ENCODE measurements around the gene NKTR.

Gene NKTR

DNA sequence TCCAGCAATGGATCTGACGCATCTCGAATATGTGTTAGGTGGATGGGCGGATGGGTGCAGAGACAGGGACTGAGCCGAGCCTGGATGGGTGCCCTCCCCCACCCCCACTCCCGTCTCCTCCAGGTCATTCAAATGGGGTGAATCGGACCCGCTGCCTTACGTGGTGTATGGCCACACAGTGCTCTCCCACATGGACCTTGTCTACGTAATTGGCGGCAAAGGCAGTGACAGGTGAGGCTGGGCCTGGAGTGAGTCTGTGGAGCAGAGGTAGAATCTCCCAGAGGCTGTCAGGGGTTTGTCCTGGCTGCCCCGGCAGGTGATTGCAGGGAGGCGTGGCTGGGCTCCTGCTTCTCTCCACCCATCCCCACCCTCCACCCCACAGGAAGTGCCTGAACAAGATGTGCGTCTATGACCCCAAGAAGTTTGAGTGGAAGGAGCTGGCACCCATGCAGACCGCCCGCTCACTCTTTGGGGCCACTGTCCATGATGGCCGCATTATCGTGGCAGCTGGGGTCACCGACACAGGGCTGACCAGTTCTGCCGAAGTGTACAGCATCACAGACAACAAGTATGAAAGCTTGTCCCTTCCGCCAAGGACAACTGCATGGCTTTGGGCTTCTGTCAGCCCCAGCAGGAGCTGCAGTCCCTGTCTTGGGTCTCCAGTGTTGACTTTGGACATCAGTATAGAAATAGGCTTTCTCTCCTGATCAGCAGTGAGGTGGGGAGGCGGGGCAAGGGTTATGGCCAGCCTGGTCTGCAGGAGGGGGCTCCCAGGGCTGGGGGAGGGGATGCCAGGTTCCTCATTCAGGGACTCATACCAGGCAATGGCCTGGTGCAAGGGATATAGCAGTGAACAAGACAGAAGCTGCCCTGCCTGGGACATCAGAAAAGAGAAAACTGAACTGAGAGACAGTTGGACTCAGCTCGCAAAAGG lies 88.3 kb downstream of the NKTR start:
- no peak for TF ChIP-seq POLR2A (IDR thresholded peaks at IDR 0.05; ENCODE audit: extremely low read depth, insufficient read length)
- TF ChIP-seq MYC (IDR thresholded peaks at IDR 0.05; ENCODE audit: low read depth, low read length): no peak
- no peak for TF ChIP-seq MAX (IDR thresholded peaks at IDR 0.05; ENCODE audit: low read depth, low read length)
- TF ChIP-seq, protein P1, sequence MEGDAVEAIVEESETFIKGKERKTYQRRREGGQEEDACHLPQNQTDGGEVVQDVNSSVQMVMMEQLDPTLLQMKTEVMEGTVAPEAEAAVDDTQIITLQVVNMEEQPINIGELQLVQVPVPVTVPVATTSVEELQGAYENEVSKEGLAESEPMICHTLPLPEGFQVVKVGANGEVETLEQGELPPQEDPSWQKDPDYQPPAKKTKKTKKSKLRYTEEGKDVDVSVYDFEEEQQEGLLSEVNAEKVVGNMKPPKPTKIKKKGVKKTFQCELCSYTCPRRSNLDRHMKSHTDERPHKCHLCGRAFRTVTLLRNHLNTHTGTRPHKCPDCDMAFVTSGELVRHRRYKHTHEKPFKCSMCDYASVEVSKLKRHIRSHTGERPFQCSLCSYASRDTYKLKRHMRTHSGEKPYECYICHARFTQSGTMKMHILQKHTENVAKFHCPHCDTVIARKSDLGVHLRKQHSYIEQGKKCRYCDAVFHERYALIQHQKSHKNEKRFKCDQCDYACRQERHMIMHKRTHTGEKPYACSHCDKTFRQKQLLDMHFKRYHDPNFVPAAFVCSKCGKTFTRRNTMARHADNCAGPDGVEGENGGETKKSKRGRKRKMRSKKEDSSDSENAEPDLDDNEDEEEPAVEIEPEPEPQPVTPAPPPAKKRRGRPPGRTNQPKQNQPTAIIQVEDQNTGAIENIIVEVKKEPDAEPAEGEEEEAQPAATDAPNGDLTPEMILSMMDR (IDR thresholded peaks at IDR 0.05; ENCODE audit: low read depth, low read length): no peak
- no peak overlapping the region for H3K4me3 ChIP-seq (ENCODE audit: low read depth, low read length)
- DNase-seq (ENCODE audit: low read depth): no peak

DNA sequence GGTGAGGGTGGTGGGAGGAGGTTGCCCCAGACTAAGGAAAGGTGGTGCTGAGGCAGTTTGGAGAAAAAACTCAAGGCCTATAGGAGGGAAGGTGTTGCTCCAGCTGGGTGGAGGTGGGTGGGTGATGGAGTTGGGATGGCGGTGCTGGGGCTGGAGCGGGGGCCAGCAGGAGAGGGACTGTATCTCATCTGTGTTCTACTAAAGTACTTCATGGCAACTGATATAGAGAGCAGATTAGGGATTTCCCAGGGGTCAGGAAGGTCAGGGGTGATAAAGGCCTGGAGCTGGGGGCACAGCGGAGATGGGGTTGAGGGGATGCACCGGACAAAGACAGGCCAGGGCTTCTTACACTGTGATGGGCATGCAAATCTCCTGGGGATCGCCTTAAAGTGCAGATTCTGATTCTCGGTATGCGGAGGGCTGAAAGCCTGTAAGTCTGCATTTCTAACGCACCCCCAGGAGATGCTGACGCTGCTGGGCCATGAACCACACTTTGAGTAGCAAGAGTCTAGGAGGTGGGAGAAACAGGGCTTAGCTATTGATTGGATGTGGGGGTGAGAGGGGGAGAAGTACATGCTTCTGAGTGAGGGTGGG lies 89.0 kb downstream of the NKTR start:
- DNase-seq (ENCODE audit: low read depth): no peak
- no peak overlapping the region for H3K4me3 ChIP-seq (ENCODE audit: low read depth, low read length)
- TF ChIP-seq MAX (IDR thresholded peaks at IDR 0.05; ENCODE audit: low read depth, low read length) (no peak), MYC (IDR thresholded peaks at IDR 0.05; ENCODE audit: low read depth, low read length) (no peak), POLR2A (IDR thresholded peaks at IDR 0.05; ENCODE audit: extremely low read depth, insufficient read length) (no peak)
- TF ChIP-seq, protein P1 (IDR thresholded peaks at IDR 0.05; ENCODE audit: low read depth, low read length): no peak

DNA sequence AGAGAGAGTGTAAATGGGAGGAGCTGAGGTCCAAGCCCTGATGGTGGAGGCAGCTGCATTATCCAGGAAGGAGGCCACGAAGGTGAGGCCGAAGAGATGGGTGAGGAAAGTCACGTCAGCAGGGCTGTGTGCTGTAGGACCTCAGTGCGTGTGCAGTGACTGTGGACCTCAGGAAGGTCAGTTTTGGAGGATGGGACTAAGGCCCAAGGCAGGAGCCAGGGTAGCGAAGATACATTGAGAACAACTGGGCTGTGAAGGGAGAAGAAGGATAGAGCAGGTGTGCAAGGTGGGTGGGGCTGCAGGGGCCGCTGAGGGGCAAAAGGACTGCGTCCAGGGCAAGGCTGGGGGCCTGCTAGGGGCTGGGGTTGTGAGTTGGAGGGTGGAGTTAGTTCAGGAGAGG lies 89.7 kb downstream of the NKTR start:
- no peak overlapping the region for H3K4me3 ChIP-seq (ENCODE audit: low read depth, low read length)
- TF ChIP-seq MYC (IDR thresholded peaks at IDR 0.05; ENCODE audit: low read depth, low read length): no peak
- TF ChIP-seq, protein P1 (IDR thresholded peaks at IDR 0.05; ENCODE audit: low read depth, low read length): no peak
- no peak for TF ChIP-seq POLR2A (IDR thresholded peaks at IDR 0.05; ENCODE audit: extremely low read depth, insufficient read length)
- TF ChIP-seq MAX (IDR thresholded peaks at IDR 0.05; ENCODE audit: low read depth, low read length): no peak
- DNase-seq (ENCODE audit: low read depth): no peak

- TF ChIP-seq POLR2A (IDR thresholded peaks at IDR 0.05; ENCODE audit: extremely low read depth, insufficient read length) (no peak), MYC (IDR thresholded peaks at IDR 0.05; ENCODE audit: low read depth, low read length) (no peak), MAX (IDR thresholded peaks at IDR 0.05; ENCODE audit: low read depth, low read length) (no peak)
- TF ChIP-seq, protein P1 (IDR thresholded peaks at IDR 0.05; ENCODE audit: low read depth, low read length): no peak
- no peak overlapping the region for H3K4me3 ChIP-seq (ENCODE audit: low read depth, low read length)
- DNase-seq (ENCODE audit: low read depth): no peak
Measured at GRCh38 chr3:42690766-42691680, 90.5 kb downstream of the NKTR start.

Data from NB4 (cell line).